ENCODE results near the gene COL8A2.
A peak's percentile ranks its signal among the peaks of the same experiment; 100 is the strongest.

Gene COL8A2

DNA sequence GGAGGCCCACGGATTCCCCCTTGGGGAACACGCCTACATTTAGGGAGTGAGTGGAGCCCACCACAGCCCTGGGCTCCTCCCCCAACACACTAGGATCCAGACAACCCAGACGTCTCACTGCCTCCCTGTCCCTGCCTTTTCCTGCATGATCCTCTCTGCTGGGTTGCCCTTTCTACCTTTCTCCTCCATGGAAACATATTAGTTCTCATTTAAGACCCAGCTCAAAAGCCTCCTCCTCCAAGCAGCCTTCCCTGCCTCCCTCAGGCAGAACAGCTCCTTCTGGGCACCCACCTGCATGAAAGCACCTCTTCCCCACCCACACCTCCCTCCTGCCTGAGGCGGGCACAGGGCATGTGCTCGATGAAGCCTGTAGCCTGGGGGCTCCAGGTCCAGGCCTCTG, 10.7 kb downstream of the COL8A2 start:
- no peak for DNase-seq (ENCODE audit: low spot score)

DNA sequence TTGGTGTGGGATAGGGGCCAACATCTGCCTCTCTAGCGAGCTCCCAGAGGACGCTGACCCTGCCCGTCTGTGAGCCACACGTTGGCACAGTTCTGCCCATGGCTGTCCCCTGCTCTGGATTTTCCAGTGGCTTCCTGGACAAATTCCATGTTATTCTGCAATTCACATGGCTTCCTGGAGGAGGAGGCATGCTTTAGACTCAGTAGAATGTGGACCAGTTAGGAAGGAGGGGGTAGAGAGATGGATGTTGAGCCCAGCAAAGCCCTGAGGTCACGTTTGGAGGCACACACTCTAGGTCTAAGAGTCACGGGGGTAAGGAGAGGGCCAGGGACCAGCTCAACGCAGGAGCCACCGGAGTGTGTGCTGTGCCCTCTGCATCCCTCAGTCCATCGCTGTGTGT, 12.2 kb downstream of the COL8A2 start:
- DNase-seq (ENCODE audit: low spot score), result no peak

DNA sequence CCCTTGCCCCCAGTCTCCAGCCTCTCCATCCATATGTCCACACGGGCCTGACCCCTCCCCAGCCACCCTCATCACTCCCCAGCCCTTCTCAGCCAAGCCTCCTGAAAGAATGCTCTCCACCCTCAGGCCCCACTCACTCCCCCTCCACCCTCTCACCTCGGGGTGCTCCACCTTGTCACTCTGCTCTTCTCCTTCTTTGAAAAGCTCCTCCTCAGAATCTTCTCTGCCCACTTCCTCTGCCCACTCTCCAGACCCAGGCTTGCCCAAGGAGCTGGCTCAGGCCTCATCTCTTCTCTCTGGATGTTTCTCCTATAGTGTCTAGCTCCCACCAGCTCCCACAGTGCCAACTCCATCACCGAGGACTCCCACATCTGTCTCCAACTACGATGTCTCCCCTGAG, 13.9 kb downstream of the COL8A2 start:
- no peak for DNase-seq (ENCODE audit: low spot score)

DNA sequence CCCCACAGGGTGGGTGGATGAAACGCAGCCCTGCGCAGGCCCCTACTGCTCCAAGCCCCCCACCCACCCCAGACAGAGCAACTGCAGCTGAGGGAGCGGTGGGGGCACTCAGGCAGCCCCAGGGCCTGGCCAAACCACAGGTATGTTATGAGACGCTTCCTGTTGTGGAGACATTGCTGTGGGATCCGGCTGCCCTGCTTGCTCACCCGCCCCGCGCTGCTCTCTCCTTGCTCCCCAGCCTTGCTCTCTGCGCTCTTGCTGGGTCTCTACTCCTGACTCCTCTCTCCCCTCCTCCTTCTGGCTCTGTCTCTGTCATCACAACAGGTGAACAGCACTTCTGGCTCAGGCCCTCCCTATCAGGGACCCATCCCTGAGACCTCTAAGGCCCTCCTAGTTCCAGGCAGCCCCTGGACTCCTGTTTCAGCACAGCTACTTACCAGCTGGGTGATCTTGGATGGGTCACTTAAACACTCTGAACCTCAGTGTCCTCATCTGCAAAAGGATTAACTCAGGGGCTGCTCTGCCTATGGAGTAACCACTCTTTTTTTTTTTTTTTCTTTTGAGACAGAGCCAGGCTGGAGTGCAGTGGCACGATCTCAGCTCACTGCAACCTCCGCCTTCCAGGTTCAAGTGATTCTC, 15.9 kb downstream of the COL8A2 start:
- no peak for DNase-seq (ENCODE audit: low spot score)

DNA sequence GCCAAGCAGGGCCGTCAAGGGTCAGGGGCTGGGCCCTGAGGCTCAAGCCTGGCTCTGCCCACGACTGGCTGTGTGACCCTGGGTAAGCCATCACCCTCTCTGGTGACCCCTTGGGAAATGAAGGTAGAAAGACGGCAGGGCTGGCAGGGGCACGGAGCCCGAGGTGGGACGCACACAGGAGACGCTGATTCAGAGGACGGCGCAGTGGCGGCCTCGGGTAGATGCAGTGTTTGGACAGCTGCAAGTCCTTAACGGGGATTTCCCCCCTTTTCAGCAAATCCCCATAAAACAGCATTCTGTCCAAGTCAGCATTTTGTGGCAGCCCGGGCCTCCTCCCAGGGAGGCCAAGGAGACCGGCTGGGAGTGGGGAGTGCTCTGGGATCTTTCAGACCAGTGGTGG, 16.7 kb downstream of the COL8A2 start:
- no peak for DNase-seq (ENCODE audit: low spot score)

DNA sequence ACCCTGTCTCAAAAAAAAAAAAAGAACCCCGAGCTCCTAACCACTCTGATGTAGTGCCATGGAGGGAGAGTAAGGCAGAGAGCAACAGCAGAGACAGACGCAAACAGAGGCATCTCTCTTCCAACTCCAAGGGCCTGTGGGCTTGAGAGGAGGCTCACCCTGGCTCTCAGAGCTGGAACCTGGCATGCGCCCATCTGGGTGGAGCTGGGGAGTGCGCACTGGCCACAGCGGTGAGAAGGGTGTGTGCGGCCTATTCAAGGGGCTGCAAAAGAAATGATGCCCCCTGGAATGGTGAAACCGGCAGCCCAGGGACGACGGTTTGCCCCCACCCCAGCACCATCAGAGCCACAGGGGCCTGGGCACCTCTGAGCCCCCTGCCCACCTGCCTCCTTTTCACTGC, 17.6 kb downstream of the COL8A2 start:
- no peak for DNase-seq (ENCODE audit: low spot score)

DNA sequence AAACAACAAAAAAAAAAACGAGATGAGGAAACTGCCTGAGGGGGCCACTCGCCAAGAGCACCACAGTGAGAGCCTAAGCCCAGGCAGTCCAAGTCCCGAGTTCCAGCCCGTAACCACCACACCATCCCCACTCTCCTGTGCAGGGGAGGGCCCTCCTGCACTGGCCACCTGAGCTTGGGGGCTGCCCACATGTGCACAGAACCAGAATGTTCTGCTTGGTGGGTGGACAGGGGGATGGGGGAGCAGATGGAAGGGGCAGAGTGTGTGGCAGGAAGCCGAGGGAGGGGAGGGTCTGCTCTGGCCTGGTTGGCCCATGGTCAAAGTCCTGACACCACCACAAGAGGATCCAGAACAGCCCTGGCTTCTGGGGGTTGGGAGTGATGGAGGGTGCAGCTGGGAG, 18.8 kb downstream of the COL8A2 start:
- no peak for DNase-seq (ENCODE audit: low spot score)

DNA sequence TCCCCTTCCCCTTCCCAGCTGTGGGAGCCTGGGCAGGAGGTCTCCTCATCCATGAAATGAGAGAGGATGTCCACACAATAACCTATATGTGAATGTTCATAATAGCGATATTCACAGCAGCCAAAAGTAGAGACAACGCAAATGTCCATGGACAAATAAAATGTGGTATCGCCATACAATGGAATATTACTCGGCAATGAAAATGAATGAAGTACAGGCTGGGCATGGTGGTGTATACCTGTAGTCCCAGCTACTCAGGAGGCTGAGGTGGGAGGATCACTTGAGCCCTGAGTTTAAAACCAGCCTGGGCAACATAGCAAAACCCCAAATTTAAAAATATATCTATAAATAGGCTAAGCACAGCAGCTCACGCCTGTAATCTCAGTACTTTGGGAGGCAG, 23.5 kb downstream of the COL8A2 start:
- DNase-seq (ENCODE audit: low spot score), result no peak

DNA sequence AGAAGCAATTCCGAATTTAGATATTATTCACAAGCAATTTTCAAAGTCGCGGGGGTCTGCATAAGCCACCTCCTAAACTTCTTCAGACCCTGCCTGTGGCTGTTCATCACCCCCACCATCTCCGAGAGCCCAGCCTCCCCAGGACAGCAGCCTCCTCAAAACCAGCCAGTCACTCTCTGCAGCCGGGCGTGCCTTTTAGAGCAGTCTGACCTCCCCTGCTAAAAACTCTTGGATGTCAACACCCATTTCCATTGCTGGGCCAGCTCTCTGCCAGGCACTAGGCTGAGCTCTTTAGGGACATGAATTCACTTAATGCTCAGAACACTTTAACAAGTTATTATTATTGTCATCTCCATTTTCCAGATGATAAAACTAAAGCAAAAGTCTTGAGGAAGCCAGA, 24.6 kb downstream of the COL8A2 start:
- no peak for DNase-seq (ENCODE audit: low spot score)

DNA sequence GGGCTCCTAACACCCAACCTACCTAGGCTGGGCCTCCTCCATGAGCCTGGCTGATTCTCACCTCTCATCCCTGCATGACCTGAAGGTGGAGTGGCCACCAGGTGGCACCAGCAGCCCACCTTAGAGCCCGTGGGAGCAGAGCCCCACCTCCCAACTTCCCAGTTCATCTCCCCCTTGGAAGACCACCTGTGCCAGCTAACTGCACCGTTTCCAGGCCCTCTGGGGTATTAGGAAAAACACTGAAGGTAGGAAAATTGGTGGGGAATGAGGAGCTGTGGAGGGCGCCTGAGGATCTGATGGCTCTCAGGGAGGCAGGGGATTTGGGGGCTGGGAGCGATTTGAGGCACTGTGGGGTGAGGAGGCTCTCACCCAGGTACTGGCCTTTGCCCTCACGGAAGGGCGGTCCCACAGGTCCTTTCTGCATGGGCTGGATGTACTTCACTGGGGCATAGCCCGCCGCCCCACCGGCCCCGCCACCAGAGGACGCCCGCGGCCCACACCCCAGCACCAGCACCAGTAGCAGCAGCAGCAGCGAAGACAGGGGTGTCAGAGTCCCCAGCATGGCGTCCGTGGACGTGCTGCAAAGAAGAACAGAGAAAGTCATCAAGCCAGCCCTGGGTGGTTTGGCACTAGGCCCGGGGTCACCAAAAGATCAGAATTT, 25.2 kb downstream of the COL8A2 start:
- DNase-seq (ENCODE audit: low spot score), result peak; percentile 60

DNA sequence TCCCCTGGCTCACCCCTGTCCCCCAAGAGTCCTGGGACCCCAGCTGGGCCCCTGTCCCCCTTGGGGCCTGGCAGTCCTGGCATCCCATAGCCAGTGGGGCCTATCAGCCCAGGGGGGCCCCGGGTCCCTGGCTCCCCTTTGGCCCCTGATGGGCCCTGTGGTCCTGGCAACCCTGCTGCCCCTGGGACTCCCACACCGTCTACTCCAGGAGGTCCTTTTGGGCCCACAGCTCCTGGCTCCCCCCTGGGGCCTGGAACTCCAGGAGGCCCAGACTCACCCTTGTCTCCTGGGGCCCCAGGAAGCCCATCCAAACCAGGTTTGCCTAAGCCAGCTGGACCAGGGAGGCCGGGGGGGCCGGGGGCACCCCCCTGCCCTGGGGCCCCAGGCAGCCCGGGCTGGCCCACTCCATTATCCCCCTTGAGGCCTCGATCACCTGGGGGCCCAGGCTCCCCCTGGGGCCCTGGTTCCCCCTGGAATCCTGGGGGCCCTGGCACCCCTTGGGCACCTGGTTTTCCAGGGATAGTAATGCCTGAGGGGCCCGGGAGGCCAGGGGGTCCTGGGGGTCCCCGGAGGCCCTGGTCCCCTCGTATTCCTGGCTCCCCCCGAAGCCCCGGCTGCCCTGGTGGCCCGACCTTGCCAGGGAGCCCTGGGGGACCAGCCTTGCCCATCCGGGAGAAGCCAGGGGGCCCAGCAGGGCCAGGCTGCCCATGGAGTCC, 26.2 kb downstream of the COL8A2 start:
- no peak for DNase-seq (ENCODE audit: low spot score)

DNA sequence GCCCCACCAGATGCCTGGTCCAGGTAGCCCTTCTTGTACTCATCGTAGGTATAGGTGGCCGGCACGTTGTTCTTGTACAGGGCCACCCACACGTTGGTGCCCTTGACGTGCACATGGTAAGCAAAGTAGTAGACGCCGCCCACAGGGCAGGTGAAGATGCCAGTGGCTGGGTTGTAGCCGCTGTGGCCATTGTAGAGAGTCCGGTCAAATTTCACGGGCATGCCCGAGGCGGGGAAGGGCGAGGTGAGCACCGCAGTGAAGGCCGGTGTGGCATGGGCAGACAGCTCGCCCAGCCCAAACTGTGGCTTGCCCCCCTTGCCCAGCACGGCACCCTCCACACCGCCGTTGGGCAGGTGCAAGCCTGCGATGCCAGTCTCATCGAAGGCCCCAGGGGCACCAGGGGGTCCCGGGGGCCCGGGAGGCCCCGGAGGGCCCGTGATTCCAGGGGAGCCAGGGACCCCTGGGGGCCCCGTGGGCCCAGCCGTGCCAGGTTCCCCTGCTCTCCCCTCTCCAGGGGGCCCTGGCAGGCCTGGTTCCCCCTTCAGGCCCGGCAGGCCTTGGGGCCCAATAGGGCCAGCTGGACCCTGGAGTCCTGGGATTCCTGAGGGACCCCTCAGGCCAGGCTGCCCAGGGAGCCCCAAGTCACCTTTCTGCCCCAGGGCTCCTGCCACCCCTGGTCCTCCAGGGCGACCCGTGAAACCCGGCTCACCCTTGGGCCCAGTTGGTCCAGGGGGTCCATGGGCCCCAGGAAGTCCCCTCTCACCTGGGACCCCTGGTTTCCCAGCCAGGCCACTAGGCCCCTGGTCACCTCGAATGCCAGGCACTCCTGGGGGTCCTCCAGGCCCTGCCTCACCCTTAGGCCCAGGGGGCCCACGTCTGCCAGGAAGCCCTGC, 27.1 kb downstream of the COL8A2 start:
- DNase-seq (ENCODE audit: low spot score), result no peak

DNA sequence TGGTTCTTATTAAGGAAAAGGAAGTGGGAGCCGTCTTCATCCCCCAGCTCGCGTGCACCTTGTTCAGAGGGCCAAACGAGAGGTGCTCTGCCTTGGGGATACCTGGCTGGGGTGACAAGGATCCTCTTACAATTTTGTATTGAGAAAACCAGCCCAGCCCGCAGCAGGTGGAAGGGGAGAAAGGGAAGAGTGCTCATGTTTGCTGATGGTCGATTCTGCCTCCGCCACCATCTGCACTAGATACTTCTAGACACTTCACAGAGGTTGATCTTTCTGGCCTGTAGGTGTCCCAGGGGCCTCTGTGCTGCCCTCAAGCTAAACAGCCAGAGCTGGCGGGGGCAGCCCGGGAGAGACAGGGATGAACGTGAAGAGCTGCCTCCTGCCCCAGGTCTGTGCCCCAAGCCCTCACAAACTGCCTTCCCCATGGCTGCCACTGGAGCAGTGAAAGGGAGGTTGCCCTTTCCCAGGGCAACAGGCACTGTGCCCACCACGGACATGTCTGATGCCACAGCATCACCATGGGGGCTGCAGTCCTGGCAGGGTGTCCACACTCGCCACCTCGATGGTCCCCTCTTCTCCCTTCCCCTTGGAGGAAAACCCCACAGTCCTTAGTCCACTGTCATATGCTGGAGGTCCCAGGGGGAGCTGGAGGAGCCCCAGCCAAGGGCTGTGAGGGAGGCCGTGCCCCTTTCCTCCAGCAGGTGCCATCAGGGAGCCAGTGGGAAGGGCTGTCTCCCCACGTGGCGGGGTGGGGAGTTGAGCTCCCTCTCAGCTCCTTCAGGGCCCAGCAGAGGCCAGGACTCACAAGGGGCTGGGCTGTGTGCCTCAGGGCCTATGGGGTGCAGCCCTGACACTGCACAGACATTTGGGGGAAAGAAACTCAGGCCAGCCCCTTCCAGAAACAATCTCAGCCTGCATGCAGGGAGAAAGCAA, 28.3 kb downstream of the COL8A2 start:
- DNase-seq (ENCODE audit: low spot score), result no peak

DNA sequence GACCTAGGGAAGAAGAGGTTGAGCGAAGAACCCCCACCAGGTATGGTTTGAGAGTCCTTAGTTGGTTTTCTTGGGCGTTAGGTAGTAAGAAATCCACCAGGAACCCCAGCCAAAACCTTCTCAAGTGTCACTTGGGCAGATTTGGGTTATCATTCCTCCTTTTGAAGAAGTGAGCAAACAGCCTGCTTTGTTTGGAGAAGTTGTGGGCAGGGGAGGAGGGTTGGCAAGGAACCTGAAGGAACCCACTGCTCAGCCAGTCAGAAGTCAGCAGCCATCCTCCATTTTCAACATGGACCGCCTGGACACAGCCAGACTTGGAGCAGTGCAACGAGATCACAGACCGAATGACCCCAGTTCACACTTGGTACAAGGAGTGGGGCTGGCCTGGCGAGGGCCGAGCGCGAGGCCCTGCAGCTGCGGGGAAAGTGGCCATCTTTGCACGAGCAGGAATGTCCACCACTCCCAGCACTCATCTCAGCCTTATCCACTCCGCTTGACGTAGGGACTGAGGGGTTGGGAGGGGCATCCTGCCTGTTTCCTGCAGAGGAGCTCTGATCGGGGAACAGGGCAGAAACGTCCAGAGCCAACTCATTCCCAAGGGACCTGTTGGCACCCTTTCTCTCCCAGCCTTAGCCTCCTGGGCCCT, 29.1 kb downstream of the COL8A2 start:
- peak; percentile 62 for DNase-seq (ENCODE audit: low spot score)

DNA sequence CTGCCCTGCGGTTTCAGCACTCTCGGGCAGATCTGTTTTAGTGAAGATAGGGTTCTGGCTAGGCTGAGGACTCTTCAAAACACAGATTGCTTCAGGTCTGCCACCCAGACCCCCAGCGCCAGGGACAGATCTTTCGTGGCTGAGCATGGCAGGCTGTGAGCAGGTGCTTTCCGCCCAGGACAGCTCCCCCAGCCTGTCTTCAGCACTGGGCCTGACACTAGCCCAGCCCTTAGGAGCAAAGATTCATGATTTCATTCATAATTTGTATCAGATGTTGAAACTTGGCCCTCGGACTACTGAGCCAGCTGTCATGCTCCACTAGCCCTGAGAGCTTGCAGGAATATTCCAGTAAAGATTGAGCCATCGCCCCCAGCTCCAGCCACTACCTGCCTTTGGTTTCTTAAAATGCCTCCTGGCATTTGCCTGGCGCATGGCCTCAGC, 30.4 kb downstream of the COL8A2 start:
- no peak for DNase-seq (ENCODE audit: low spot score)

DNA sequence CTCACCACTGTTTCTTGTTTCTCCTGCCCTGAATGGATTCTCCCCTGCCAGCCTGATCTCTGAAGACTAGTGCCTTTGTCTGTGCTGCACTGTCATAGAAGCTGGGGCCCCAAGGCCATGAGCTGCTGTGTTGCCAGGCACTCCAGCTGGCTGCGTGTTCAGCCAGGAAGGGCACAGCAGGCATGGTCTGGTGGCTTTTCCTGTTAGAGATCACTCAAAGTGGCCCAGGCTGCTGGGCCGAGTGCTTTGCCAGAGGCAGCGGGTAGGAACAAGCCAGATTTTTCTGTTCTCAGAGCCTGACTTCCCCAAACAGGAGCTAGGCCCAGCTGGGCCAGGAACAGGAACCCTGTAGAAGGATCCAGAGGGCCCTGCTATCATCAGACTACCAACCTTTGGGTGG, 31.1 kb downstream of the COL8A2 start:
- DNase-seq (ENCODE audit: low spot score), result peak; percentile 99

DNA sequence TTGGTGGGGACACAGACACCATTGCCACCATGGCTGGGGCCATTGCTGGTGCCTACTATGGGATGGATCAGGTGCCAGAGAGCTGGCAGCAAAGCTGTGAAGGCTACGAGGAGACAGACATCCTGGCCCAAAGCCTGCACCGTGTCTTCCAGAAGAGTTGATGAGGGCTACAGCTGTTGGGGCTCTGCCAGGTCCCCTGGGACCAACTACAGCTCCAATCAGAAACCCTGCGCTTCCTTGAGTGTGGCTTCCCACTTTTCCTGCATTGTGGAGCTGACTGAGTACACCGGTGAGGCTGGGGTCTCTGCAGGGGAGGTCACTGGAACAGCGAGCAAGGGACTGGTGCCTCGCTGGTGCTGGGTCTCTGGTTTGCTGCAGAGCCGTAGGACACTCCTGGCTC, 31.8 kb downstream of the COL8A2 start:
- no peak for DNase-seq (ENCODE audit: low spot score)

DNA sequence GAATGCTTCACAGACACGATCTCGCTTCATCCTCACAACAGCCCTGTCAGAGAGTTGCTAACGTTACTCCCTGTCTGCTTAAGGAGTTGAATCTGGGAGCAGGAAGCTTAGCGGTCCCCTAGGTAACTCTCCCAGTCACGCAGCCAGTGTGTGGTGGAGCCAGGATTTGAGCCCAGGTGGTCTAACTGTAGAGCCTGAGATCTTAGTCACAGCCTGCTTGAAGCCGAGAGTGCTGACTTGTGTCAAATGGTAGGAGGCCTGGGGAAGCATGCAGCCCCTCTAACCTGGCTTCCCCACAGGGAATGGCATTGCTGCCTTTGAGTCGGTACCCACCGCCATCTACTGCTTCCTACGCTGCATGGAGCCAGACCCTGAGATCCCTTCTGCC, 32.2 kb downstream of the COL8A2 start:
- DNase-seq (ENCODE audit: low spot score), result no peak

DNA sequence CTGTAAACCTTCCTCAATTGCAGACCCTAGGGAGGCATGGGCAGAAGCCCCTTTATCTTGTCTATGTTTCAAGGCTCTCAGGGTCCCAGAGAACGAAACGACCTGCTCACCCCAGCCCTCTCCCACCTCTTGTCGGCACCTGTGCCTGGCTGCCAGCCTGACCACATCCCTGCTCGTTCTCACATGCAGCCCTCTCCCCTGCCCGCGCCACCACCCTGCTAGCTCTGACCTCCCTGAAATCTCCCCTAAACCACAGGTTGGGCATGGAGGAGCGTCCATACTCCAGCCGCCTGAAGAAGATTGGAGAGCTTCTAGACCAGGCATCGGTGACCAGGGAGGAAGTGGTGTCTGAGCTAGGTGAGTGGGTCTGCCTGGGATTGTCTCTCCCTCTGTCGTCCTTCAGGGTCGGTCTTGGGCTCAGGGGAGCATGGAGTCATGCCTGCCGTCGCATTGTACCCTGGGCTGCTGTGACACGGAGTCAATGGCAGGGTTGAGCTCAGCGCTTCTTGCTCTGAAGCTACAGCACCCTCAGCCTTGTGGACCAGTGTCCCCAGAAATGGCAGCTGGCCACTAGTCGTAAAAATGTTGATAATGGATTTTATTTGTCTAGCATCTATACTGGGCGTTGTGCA, 32.7 kb downstream of the COL8A2 start:
- DNase-seq (ENCODE audit: low spot score), result no peak

DNA sequence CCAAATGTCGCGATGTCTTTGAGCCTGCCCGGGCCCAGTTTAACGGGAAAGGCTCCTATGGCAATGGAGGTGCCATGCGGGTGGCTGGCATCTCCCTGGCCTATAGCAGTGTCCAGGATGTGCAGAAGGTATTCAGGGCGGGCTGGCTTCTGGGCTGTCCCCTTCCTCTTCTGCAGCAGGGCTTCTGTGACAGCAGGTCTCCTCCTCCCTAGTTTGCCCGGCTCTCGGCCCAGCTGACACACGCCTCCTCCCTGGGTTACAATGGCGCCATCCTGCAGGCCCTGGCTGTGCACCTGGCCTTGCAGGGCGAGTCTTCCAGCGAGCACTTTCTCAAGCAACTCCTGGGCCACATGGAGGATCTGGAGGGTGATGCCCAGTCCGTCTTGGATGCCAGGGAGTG, 33.3 kb downstream of the COL8A2 start:
- DNase-seq (ENCODE audit: low spot score), result no peak

All from pons (tissue), 1 donor.